Measurements from ENCODE around the gene GEMIN7.

The GEMIN7 gene

GRCh38 chr19:45038931-45039893, 39.8 kb upstream of the GEMIN7 start, which contains the start of gene CLASRP:
Gene CLASRP (plus strand): TSS chr19:45039045. CDS start chr19:45040213, 1,168 bp downstream.
- peak; percentile 93 for DNase-seq (ENCODE audit: extremely low spot score)
- POLR2A ChIA-PET, result interaction anchor here (0.7 to 1.5 kb wide), 9 partner anchors 8 to 53 kb away, joined by 3 to 15 read pairs (median 4); partner anchors contain the start of gene PPP1R37
- CTCF ChIA-PET, result interaction anchor here (0.6 to 10.4 kb wide), 11 partner anchors 10 to 265 kb away, joined by 3 to 120 read pairs (median 4); no protein-coding TSS in a partner anchor
- TF ChIP-seq CTCF (IDR thresholded peaks at IDR 0.05; ENCODE audit: control extremely low read depth, extremely low read depth, low read depth, missing control alignments), result no peak

- TF ChIP-seq CTCF (IDR thresholded peaks at IDR 0.05; ENCODE audit: control extremely low read depth, extremely low read depth, low read depth, missing control alignments), result no peak
- no peak for DNase-seq (ENCODE audit: extremely low spot score)
- ChIA-PET CTCF (interaction anchor here (1.2 to 10.4 kb wide), 6 partner anchors 13 to 66 kb away, joined by 3 to 120 read pairs (median 6); no protein-coding TSS in a partner anchor), POLR2A (interaction anchor here (0.7 to 1.2 kb wide), 3 partner anchors 9 to 24 kb away, joined by 3 to 5 read pairs (median 4); no protein-coding TSS in a partner anchor)
These were observed 38.8 kb upstream of the GEMIN7 start for GRCh38 chr19:45040059-45040771.

- POLR2A ChIA-PET, result interaction anchor here (0.7 to 1.4 kb wide), 2 partner anchors 8 to 11 kb away, joined by 5 read pairs; no protein-coding TSS in a partner anchor
- DNase-seq (ENCODE audit: extremely low spot score), result no peak
- CTCF ChIA-PET, result interaction anchor here (1.1 to 10.4 kb wide), 5 partner anchors 13 to 53 kb away, joined by 3 to 120 read pairs (median 4); no protein-coding TSS in a partner anchor
- TF ChIP-seq CTCF (IDR thresholded peaks at IDR 0.05; ENCODE audit: control extremely low read depth, extremely low read depth, low read depth, missing control alignments), result no peak
These were observed 37.9 kb upstream of the GEMIN7 start for GRCh38 chr19:45041125-45041524.

- CTCF ChIA-PET, result interaction anchor here (1.3 to 10.4 kb wide), 3 partner anchors 14 to 57 kb away, joined by 4 to 120 read pairs (median 5); no protein-coding TSS in a partner anchor
- POLR2A ChIA-PET, result no interaction called here
These were observed 33.2 kb upstream of the GEMIN7 start for GRCh38 chr19:45045671-45046353.

GRCh38 chr19:45046355-45046754, 32.7 kb upstream of the GEMIN7 start:
- ChIA-PET CTCF (interaction anchor here (0.9 to 10.4 kb wide), 4 partner anchors 13 to 58 kb away, joined by 3 to 120 read pairs (median 4); no protein-coding TSS in a partner anchor), POLR2A (no interaction called here)
- DNase-seq (ENCODE audit: extremely low spot score), result no peak
- TF ChIP-seq CTCF (IDR thresholded peaks at IDR 0.05; ENCODE audit: control extremely low read depth, extremely low read depth, low read depth, missing control alignments), result no peak

More at GRCh38 chr19:45045671-45046353, 33.2 kb upstream of the GEMIN7 start:
- DNase-seq (ENCODE audit: extremely low spot score), result no peak
- no peak for TF ChIP-seq CTCF (IDR thresholded peaks at IDR 0.05; ENCODE audit: control extremely low read depth, extremely low read depth, low read depth, missing control alignments)
